ENCODE data around the gene DHCR7. TPM values are rescaled to one million over a fixed set of nuclear protein-coding genes. Genes with fewer than 3 reads are reported as not detected.

DHCR7 gene
- total and polyA plus RNA-seq, 2 experiments from 2014 or later = 84.0 to 166 TPM

GRCh38 chr11:71450939-71451338 is 2.7 kb upstream of the DHCR7 start (continued):
- TF ChIP-seq ZNF462 (CRISPR knock-in tag; IDR thresholded peaks at IDR 0.05) (no peak), EZH2phosphoT487 (IDR thresholded peaks at IDR 0.05; ENCODE audit: unreplicated experiment) (no peak), ZNF114 (CRISPR knock-in tag; IDR thresholded peaks at IDR 0.05) (no peak), CREB1 (CRISPR knock-in tag; IDR thresholded peaks at IDR 0.05; ENCODE audit: low read depth) (no peak), ETS1 (IDR thresholded peaks at IDR 0.05) (no peak), POLR2AphosphoS5 (IDR thresholded peaks at IDR 0.05; ENCODE audit: low read depth) (no peak), ZNF331 (CRISPR knock-in tag; IDR thresholded peaks at IDR 0.05; ENCODE audit: low read depth) (no peak), EZH2 (IDR thresholded peaks at IDR 0.05; ENCODE audit: low read depth, unreplicated experiment) (no peak), CTCF (conservative IDR thresholded peaks at IDR 0.05; ENCODE audit: low read depth in 2 of 2) (no peak), STAT1 (IDR thresholded peaks at IDR 0.05; ENCODE audit: unreplicated experiment) (no peak)

Measured in GM23338 (cell line).